SK-N-SH (cell line): ENCODE results near the gene PLPPR5.

Experiments
- CHD2 ChIP-seq: fragments of 150-350 bp; IDR thresholded peaks from 2 replicates; pipeline ENCODE4 v1.6.1; 2018; ENCODE audit warnings: low read length; ENCODE audit not compliant: partially characterized antibody
- CTCF ChIP-seq: fragments of 200-600 bp; sonication (generic); IDR thresholded peaks from 2 replicates; pipeline ENCODE4 v1.6.1; 2017; ENCODE audit warnings: antibody characterized with exemption, mild to moderate bottlenecking, moderate library complexity
- EP300 ChIP-seq, 2 experiments: IDR thresholded peaks; 2 replicates each; pipeline versions ENCODE4 v1.4.0 to v1.6.1; 2012; ENCODE audit warnings: borderline replicate concordance in 1 of 2, low read depth in 1 of 2, low read length in 1 of 2
- FOXJ3 ChIP-seq: sonication (generic); formaldehyde crosslinking; IDR thresholded peaks from 2 replicates; pipeline ENCODE4 v1.5.1; 2020; ENCODE audit warnings: mild to moderate bottlenecking, missing genetic modification reagents
- FOXM1 ChIP-seq: IDR thresholded peaks from 2 replicates; pipeline ENCODE4 v1.4.0; 2012; ENCODE audit warnings: low read depth, mild to moderate bottlenecking
- MXI1 ChIP-seq: IDR thresholded peaks from 2 replicates; pipeline ENCODE4 v1.6.1; 2012; ENCODE audit warnings: mild to moderate bottlenecking, low read depth, low read length, improper control_type of control experiment
- NRF1 ChIP-seq: IDR thresholded peaks from 2 replicates; pipeline ENCODE4 v1.6.1; 2012; ENCODE audit warnings: low read depth, mild to moderate bottlenecking, low read length
- POLR2AphosphoS5 ChIP-seq: IDR thresholded peaks from 2 replicates; pipeline ENCODE4 v1.6.1; 2012; ENCODE audit warnings: low read depth, low read length
- YY1 ChIP-seq: IDR thresholded peaks from 2 replicates; pipeline ENCODE4 v1.4.0; 2012; ENCODE audit warnings: low read depth, mild to moderate bottlenecking
- ZBTB33 ChIP-seq: IDR thresholded peaks from 2 replicates; pipeline ENCODE4 v1.4.0; 2012; ENCODE audit warnings: low read depth, borderline replicate concordance
- TF ChIP-seq, protein P1 (sequence below): IDR thresholded peaks from 2 replicates; pipeline ENCODE4 v1.6.1; 2012; ENCODE audit warnings: mild to moderate bottlenecking, low read depth, low read length, moderate library complexity
- TF ChIP-seq, protein P2 (sequence below): IDR thresholded peaks from 2 replicates; pipeline ENCODE4 v1.4.0; 2012; ENCODE audit warnings: low read depth
- TF ChIP-seq, protein P3 (sequence below): fragments of 150-350 bp; IDR thresholded peaks from 2 replicates; pipeline ENCODE4 v1.6.1; 2017; ENCODE audit warnings: antibody characterized with exemption, low read length, low read depth, borderline replicate concordance

DNA sequence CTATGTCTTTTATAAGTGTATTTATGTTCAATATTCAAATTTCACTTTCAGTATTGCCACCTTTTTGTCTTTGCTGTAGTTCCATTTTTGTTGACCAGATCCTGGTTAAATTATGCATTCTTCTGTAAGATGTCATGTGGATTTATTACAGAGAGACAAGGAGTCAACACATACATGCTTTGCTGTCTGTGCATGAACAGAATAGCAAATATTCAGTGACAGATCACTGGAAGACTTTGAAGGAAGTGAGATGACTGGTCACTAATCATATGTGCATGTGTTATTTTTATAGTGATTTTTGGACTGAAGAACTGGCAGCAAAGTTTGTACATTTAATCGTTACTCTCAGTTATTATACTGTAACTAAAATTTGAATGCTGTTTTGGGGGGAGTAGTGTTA is 117.2 kb downstream of the PLPPR5 start:
- TF ChIP-seq, protein P1, sequence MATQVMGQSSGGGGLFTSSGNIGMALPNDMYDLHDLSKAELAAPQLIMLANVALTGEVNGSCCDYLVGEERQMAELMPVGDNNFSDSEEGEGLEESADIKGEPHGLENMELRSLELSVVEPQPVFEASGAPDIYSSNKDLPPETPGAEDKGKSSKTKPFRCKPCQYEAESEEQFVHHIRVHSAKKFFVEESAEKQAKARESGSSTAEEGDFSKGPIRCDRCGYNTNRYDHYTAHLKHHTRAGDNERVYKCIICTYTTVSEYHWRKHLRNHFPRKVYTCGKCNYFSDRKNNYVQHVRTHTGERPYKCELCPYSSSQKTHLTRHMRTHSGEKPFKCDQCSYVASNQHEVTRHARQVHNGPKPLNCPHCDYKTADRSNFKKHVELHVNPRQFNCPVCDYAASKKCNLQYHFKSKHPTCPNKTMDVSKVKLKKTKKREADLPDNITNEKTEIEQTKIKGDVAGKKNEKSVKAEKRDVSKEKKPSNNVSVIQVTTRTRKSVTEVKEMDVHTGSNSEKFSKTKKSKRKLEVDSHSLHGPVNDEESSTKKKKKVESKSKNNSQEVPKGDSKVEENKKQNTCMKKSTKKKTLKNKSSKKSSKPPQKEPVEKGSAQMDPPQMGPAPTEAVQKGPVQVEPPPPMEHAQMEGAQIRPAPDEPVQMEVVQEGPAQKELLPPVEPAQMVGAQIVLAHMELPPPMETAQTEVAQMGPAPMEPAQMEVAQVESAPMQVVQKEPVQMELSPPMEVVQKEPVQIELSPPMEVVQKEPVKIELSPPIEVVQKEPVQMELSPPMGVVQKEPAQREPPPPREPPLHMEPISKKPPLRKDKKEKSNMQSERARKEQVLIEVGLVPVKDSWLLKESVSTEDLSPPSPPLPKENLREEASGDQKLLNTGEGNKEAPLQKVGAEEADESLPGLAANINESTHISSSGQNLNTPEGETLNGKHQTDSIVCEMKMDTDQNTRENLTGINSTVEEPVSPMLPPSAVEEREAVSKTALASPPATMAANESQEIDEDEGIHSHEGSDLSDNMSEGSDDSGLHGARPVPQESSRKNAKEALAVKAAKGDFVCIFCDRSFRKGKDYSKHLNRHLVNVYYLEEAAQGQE: no peak
- TF ChIP-seq YY1 (no peak), NRF1 (no peak), EP300 (IDR thresholded peaks at IDR 0.05; ENCODE audit: borderline replicate concordance in 1 of 2, low read depth in 1 of 2, low read length in 1 of 2) (no peak), FOXM1 (no peak), POLR2AphosphoS5 (no peak), ZBTB33 (no peak), CHD2 (no peak), FOXJ3 (CRISPR knock-in tag) (no peak), CTCF (no peak), MXI1 (no peak)
- TF ChIP-seq, protein P2, sequence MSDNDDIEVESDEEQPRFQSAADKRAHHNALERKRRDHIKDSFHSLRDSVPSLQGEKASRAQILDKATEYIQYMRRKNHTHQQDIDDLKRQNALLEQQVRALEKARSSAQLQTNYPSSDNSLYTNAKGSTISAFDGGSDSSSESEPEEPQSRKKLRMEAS: no peak
- TF ChIP-seq, protein P3, sequence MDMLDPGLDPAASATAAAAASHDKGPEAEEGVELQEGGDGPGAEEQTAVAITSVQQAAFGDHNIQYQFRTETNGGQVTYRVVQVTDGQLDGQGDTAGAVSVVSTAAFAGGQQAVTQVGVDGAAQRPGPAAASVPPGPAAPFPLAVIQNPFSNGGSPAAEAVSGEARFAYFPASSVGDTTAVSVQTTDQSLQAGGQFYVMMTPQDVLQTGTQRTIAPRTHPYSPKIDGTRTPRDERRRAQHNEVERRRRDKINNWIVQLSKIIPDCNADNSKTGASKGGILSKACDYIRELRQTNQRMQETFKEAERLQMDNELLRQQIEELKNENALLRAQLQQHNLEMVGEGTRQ: no peak
